ENCODE measurements around the gene INTS7. TPM values are rescaled to one million over a fixed set of nuclear protein-coding genes. Genes with fewer than 3 reads are reported as not detected.
A peak's percentile ranks its signal among the peaks of the same experiment; 100 is the strongest.
"Not testable (repeated sequence)": the region's sequence is repeated elsewhere in the genome, so short reads cannot be mapped to it uniquely, and the experiment has no call there.

INTS7 gene
- total RNA-seq, 1 experiment from 2014 or later = 21.7 TPM

DNA sequence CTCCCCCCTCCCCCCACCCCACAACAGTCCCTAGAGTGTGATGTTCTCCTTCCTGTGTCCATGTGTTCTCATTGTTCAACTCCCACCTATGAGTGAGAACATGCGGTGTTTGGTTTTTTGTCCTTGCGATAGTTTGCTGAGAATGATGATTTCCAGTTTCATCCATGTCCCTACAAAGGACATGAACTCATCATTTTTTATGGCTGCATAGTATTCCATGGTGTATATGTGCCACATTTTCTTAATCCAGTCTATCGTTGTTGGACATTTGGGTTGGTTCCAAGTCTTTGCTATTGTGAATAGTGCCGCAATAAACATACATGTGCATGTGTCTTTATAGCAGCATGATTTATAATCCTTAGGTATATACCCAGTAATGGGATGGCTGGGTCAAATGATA is 81.8 kb downstream of the INTS7 start:
- H3K9me2 ChIP-seq (ENCODE audit: insufficient read depth); H3K4me2 ChIP-seq (ENCODE audit: low read length); H3K79me2 ChIP-seq (ENCODE audit: insufficient read depth, low read length); H3K9ac ChIP-seq (ENCODE audit: low read length); H4K20me1 ChIP-seq (ENCODE audit: insufficient read depth); H3K36me3 ChIP-seq (ENCODE audit: control insufficient read depth in 1 of 2, insufficient read depth in 2 of 2, low read length in 2 of 2); H3K4me3 ChIP-seq (replicated peaks in 1 of 2; ENCODE audit: low read depth in 1 of 2, low read length in 2 of 2); POLR2A ChIA-PET; DNase-seq (ENCODE audit: low read depth, low spot score); RAD21 ChIA-PET (ENCODE audit: low non-redundant PET in 1 of 2, low total read pairs in 2 of 2, uncharacterized antibody in 2 of 2, unreplicated experiment in 2 of 2); intact Hi-C loops (cut with micrococcal nuclease); CTCF ChIA-PET; H3K9me3 ChIP-seq (ENCODE audit: control insufficient read depth in 1 of 2, insufficient read depth in 1 of 2, low read depth in 1 of 2, low read length in 2 of 2); H3K27ac ChIP-seq (ENCODE audit: low read depth, low read length); H3K27me3 ChIP-seq (ENCODE audit: insufficient read depth, low read length); ATAC-seq; H2AFZ ChIP-seq (ENCODE audit: low read depth, low read length, poor library complexity, severe bottlenecking); BruUV-seq (replicated peaks): not testable (repeated sequence)
- H3K4me1 ChIP-seq (ENCODE audit: control insufficient read depth in 1 of 2, insufficient read depth in 2 of 2, low read length in 2 of 2) = peaks cover 0 to 11% of the 10 kb centered on the region in 2 experiments; a peak in 2 of 4 replicates

DNA sequence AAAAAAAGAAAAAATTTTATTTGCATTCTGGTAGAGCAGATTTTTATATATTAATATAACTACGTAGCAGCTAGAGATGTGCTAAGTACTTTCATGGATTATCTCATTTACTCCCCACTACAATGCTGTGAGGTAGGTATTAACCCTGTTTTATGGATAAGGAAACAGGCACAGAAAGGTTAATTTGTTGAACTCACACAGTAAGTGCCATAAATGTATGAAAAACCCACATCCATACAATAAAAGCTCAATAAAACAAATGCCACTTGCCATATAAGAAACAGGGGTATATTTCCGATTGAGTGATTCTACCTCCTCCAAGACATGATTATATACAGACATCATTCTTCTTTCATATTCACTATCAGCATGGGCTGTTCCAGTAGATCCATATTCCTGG is 83.1 kb downstream of the INTS7 start:
- no peak for TF ChIP-seq CEBPB (IDR thresholded peaks at IDR 0.05; ENCODE audit: low read depth)
- no peak for TF ChIP-seq ELF1 (IDR thresholded peaks at IDR 0.05; ENCODE audit: borderline replicate concordance, low read depth)
- no peak overlapping the region for H2AFZ ChIP-seq (ENCODE audit: low read depth, low read length, poor library complexity, severe bottlenecking)
- no peak overlapping the region for H3K9ac ChIP-seq (ENCODE audit: low read length)
- no peaks in the 10 kb centered on the region for H4K20me1 ChIP-seq (ENCODE audit: insufficient read depth)
- DNase-seq (ENCODE audit: low read depth, low spot score) (no peak), ATAC-seq (no peak)
- H3K9me2 ChIP-seq (ENCODE audit: insufficient read depth) = no peaks in the 10 kb centered on the region
- intact Hi-C loops (cut with micrococcal nuclease) = no loop called here
- peak overlapping the region; percentile 37 for H3K4me2 ChIP-seq (ENCODE audit: low read length)
- POLR2A ChIA-PET = no interaction called here
- H3K79me2 ChIP-seq (ENCODE audit: insufficient read depth, low read length) = no peaks in the 10 kb centered on the region
- BruUV-seq (replicated peaks) = no TSS peak
- H3K4me1 ChIP-seq (ENCODE audit: control insufficient read depth in 1 of 2, insufficient read depth in 2 of 2, low read length in 2 of 2) = peaks cover 0 to 11% of the 10 kb centered on the region in 2 experiments; a peak in 2 of 4 replicates
- H3K27me3 ChIP-seq (ENCODE audit: insufficient read depth, low read length) = no peaks in the 10 kb centered on the region
- no peaks in the 10 kb centered on the region for H3K9me3 ChIP-seq (ENCODE audit: control insufficient read depth in 1 of 2, insufficient read depth in 1 of 2, low read depth in 1 of 2, low read length in 2 of 2)
- RAD21 ChIA-PET (ENCODE audit: low non-redundant PET in 1 of 2, low total read pairs in 2 of 2, uncharacterized antibody in 2 of 2, unreplicated experiment in 2 of 2) = no interaction called here
- no peak overlapping the region for H3K4me3 ChIP-seq (replicated peaks in 1 of 2; ENCODE audit: low read depth in 1 of 2, low read length in 2 of 2)
- H3K27ac ChIP-seq (ENCODE audit: low read depth, low read length) = no peak overlapping the region
- CTCF ChIA-PET = interaction anchor here (1.0 to 1.9 kb wide), 2 partner anchors 83 to 272 kb away, joined by 3 to 4 read pairs; partner anchors contain the start of genes DTL and INTS7
- H3K36me3 ChIP-seq (ENCODE audit: control insufficient read depth in 1 of 2, insufficient read depth in 2 of 2, low read length in 2 of 2) = peaks cover 0 to 4% of the 10 kb centered on the region in 2 experiments; a peak in 1 of 4 replicates

DNA sequence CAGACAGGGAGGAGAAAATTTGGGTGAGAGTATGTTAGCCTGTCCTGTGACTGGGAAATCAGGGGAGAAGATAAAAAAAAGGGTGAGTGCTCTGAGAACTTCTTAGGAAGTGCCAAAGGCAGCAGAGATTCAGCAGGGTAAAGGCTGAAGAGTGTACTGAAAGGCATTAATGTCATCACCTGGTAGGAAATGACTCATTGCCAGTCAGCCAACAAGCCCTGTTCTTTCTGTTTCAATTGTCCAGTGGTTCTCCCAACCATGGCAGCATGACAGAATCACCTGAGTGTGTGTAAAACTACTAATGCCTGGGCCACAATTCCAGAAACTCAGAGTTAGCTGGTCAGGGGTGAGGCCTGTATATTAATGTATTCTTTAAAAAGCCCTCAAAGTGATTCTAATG is 83.5 kb downstream of the INTS7 start:
- POLR2A ChIA-PET = no interaction called here
- peak; percentile 85 for TF ChIP-seq FOSL1 (IDR thresholded peaks at IDR 0.05; ENCODE audit: low read depth)
- no peak for TF ChIP-seq ELF1 (IDR thresholded peaks at IDR 0.05; ENCODE audit: borderline replicate concordance, low read depth)
- TF ChIP-seq EGR1 (IDR thresholded peaks at IDR 0.05; ENCODE audit: low read depth) = no peak
- no peak for TF ChIP-seq ZFX (IDR thresholded peaks at IDR 0.05)
- TF ChIP-seq ZNF274 (IDR thresholded peaks at IDR 0.05; ENCODE audit: low read depth, low read length) = no peak
- TF ChIP-seq, protein P1, sequence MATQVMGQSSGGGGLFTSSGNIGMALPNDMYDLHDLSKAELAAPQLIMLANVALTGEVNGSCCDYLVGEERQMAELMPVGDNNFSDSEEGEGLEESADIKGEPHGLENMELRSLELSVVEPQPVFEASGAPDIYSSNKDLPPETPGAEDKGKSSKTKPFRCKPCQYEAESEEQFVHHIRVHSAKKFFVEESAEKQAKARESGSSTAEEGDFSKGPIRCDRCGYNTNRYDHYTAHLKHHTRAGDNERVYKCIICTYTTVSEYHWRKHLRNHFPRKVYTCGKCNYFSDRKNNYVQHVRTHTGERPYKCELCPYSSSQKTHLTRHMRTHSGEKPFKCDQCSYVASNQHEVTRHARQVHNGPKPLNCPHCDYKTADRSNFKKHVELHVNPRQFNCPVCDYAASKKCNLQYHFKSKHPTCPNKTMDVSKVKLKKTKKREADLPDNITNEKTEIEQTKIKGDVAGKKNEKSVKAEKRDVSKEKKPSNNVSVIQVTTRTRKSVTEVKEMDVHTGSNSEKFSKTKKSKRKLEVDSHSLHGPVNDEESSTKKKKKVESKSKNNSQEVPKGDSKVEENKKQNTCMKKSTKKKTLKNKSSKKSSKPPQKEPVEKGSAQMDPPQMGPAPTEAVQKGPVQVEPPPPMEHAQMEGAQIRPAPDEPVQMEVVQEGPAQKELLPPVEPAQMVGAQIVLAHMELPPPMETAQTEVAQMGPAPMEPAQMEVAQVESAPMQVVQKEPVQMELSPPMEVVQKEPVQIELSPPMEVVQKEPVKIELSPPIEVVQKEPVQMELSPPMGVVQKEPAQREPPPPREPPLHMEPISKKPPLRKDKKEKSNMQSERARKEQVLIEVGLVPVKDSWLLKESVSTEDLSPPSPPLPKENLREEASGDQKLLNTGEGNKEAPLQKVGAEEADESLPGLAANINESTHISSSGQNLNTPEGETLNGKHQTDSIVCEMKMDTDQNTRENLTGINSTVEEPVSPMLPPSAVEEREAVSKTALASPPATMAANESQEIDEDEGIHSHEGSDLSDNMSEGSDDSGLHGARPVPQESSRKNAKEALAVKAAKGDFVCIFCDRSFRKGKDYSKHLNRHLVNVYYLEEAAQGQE (IDR thresholded peaks at IDR 0.05; ENCODE audit: low read depth) = no peak
- peak; percentile 47; the same call in 1 of the 2 replicates for TF ChIP-seq CEBPB (IDR thresholded peaks at IDR 0.05; ENCODE audit: low read depth)
- TF ChIP-seq RAD21 (IDR thresholded peaks at IDR 0.05; ENCODE audit: low read depth) = no peak
- TF ChIP-seq CBX3 (IDR thresholded peaks at IDR 0.05; ENCODE audit: low read depth) = peak; percentile 73
- TF ChIP-seq, protein P2, sequence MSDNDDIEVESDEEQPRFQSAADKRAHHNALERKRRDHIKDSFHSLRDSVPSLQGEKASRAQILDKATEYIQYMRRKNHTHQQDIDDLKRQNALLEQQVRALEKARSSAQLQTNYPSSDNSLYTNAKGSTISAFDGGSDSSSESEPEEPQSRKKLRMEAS (IDR thresholded peaks at IDR 0.05) = peak; percentile 37; the same call in 1 of the 2 replicates
- peak; percentile 46; the same call in 1 of the 2 replicates for TF ChIP-seq SRF (IDR thresholded peaks at IDR 0.05; ENCODE audit: low read depth)

More for the DNA sequence above, 83.5 kb downstream of the INTS7 start:
- no peaks in the 10 kb centered on the region for H4K20me1 ChIP-seq (ENCODE audit: insufficient read depth)
- no peaks in the 10 kb centered on the region for H3K9me3 ChIP-seq (ENCODE audit: control insufficient read depth in 1 of 2, insufficient read depth in 1 of 2, low read depth in 1 of 2, low read length in 2 of 2)
- no peaks in the 10 kb centered on the region for H3K27me3 ChIP-seq (ENCODE audit: insufficient read depth, low read length)
- peaks cover 0 to 11% of the 10 kb centered on the region in 2 experiments; a peak in 2 of 4 replicates for H3K4me1 ChIP-seq (ENCODE audit: control insufficient read depth in 1 of 2, insufficient read depth in 2 of 2, low read length in 2 of 2)
- no peaks in the 10 kb centered on the region for H3K79me2 ChIP-seq (ENCODE audit: insufficient read depth, low read length)
- H3K27ac ChIP-seq (ENCODE audit: low read depth, low read length) = no peak overlapping the region
- ChIA-PET RAD21 (ENCODE audit: low non-redundant PET in 1 of 2, low total read pairs in 2 of 2, uncharacterized antibody in 2 of 2, unreplicated experiment in 2 of 2) (no interaction called here), CTCF (interaction anchor here (1.0 to 1.9 kb wide), 2 partner anchors 84 to 271 kb away, joined by 3 to 4 read pairs; partner anchors contain the start of genes DTL and INTS7)
- H3K4me2 ChIP-seq (ENCODE audit: low read length) = peak overlapping the region; percentile 37
- H2AFZ ChIP-seq (ENCODE audit: low read depth, low read length, poor library complexity, severe bottlenecking) = no peak overlapping the region
- intact Hi-C loops (cut with micrococcal nuclease) = no loop called here
- BruUV-seq (replicated peaks) = no TSS peak
- peaks cover 0 to 2% of the 10 kb centered on the region in 2 experiments; a peak in 1 of 4 replicates for H3K36me3 ChIP-seq (ENCODE audit: control insufficient read depth in 1 of 2, insufficient read depth in 2 of 2, low read length in 2 of 2)
- H3K9ac ChIP-seq (ENCODE audit: low read length) = no peak overlapping the region
- ATAC-seq (peak; percentile 83), DNase-seq (ENCODE audit: low read depth, low spot score) (peak; percentile 28)
- H3K4me3 ChIP-seq (replicated peaks in 1 of 2; ENCODE audit: low read depth in 1 of 2, low read length in 2 of 2) = no peak overlapping the region
- H3K9me2 ChIP-seq (ENCODE audit: insufficient read depth) = no peaks in the 10 kb centered on the region
